Measurements from ENCODE around the gene SEMA5A. TPM values are rescaled to one million over a fixed set of nuclear protein-coding genes. Genes with fewer than 3 reads are reported as not detected.

The SEMA5A gene
- polyA plus RNA-seq, 1 of the 3 experiments (the other 2 are of a cell fraction) = 0.58 TPM

GRCh38 chr5:9187614-9188013, 358.3 kb downstream of the SEMA5A start:
- WGBS (ENCODE audit: low lambda C conversion rate) = 72% methylated on average over 5 of the region's 5 CpGs
- ChIA-PET POLR2A (no interaction called here), CTCF (interaction anchor here (0.6 to 1.3 kb wide), 2 partner anchors 20 to 358 kb away, joined by 3 read pairs; no protein-coding TSS in a partner anchor)
- Histone ChIP-seq H3F3A (replicated peaks; ENCODE audit: insufficient read depth) (no peaks in the 10 kb centered on the region), H3K79me2 (ENCODE audit: insufficient read depth) (no peaks in the 10 kb centered on the region), H3K4me1 (ENCODE audit: control insufficient read depth in 1 of 2, insufficient read depth in 2 of 2, low read depth in 1 of 2, low read length in 1 of 2) (peaks cover 0 to 9% of the 10 kb centered on the region in 2 experiments; a peak in 1 of 4 replicates), H3K9me3 (no peaks in the 10 kb centered on the region), H3K4me3 (ENCODE audit: low read depth in 2 of 2, low read length in 1 of 2) (no peak overlapping the region), H4K20me1 (ENCODE audit: insufficient read depth) (no peaks in the 10 kb centered on the region), H3K27me3 (ENCODE audit: insufficient read depth) (no peaks in the 10 kb centered on the region), H2AFZ (ENCODE audit: low read depth) (peak overlapping the region; percentile 44; the same call in 1 of the 2 replicates), H3K4me2 (no peak overlapping the region), H3K9me2 (no peaks in the 10 kb centered on the region), H3K9ac (no peak overlapping the region), H3K27ac (ENCODE audit: low read depth in 2 of 2, low read length in 1 of 2) (peak overlapping the region in 1 of 2 experiments; percentile 49; a peak in 1 of 4 replicates), H3K36me3 (replicated peaks in 1 of 2; ENCODE audit: control insufficient read depth in 1 of 2, insufficient read depth in 2 of 2, low read length in 1 of 2) (no peaks in the 10 kb centered on the region)
- DNase-seq = no peak
- TF ChIP-seq TEAD4 (IDR thresholded peaks at IDR 0.05; ENCODE audit: borderline replicate concordance, insufficient read depth) = no peak
- TF ChIP-seq, protein P1, sequence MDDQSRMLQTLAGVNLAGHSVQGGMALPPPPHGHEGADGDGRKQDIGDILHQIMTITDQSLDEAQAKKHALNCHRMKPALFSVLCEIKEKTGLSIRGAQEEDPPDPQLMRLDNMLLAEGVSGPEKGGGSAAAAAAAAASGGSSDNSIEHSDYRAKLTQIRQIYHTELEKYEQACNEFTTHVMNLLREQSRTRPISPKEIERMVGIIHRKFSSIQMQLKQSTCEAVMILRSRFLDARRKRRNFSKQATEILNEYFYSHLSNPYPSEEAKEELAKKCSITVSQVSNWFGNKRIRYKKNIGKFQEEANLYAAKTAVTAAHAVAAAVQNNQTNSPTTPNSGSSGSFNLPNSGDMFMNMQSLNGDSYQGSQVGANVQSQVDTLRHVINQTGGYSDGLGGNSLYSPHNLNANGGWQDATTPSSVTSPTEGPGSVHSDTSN (IDR thresholded peaks at IDR 0.05) = no peak
- TF ChIP-seq ZBTB33 (IDR thresholded peaks at IDR 0.05; ENCODE audit: borderline replicate concordance, low read depth) = no peak
- TF ChIP-seq FOSL2 (IDR thresholded peaks at IDR 0.05; ENCODE audit: borderline replicate concordance, low read depth) = no peak
- TF ChIP-seq SMC3 (IDR thresholded peaks at IDR 0.05; ENCODE audit: low read depth, low read length) = no peak
- TF ChIP-seq EP300 (IDR thresholded peaks at IDR 0.05; ENCODE audit: borderline replicate concordance in 1 of 2, low read depth in 1 of 2, low read length in 1 of 2) = no peak
- no peak for TF ChIP-seq TCF12 (IDR thresholded peaks at IDR 0.05)
- no peak for TF ChIP-seq RCOR1 (IDR thresholded peaks at IDR 0.05; ENCODE audit: low read length)
- TF ChIP-seq EZH2phosphoT487 (IDR thresholded peaks at IDR 0.05; ENCODE audit: borderline replicate concordance, low read depth) = no peak
- TF ChIP-seq, protein P2, sequence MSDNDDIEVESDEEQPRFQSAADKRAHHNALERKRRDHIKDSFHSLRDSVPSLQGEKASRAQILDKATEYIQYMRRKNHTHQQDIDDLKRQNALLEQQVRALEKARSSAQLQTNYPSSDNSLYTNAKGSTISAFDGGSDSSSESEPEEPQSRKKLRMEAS (IDR thresholded peaks at IDR 0.05; ENCODE audit: low read depth) = no peak
- TF ChIP-seq IRF3 (IDR thresholded peaks at IDR 0.05; ENCODE audit: low read depth, low read length) = no peak
- no peak for TF ChIP-seq GATA2 (CRISPR knock-in tag; IDR thresholded peaks at IDR 0.05)
- TF ChIP-seq NRF1 (IDR thresholded peaks at IDR 0.05; ENCODE audit: low read depth, low read length) = no peak
- no peak for TF ChIP-seq SIN3A (IDR thresholded peaks at IDR 0.05; ENCODE audit: borderline replicate concordance, low read depth, low read length)
- no peak for TF ChIP-seq YY1 (IDR thresholded peaks at IDR 0.05; ENCODE audit: low read depth)
- TF ChIP-seq RAD21 (IDR thresholded peaks at IDR 0.05; ENCODE audit: low read length) = no peak
- no peak for TF ChIP-seq CTCF (IDR thresholded peaks at IDR 0.05)
- TF ChIP-seq, protein P3, sequence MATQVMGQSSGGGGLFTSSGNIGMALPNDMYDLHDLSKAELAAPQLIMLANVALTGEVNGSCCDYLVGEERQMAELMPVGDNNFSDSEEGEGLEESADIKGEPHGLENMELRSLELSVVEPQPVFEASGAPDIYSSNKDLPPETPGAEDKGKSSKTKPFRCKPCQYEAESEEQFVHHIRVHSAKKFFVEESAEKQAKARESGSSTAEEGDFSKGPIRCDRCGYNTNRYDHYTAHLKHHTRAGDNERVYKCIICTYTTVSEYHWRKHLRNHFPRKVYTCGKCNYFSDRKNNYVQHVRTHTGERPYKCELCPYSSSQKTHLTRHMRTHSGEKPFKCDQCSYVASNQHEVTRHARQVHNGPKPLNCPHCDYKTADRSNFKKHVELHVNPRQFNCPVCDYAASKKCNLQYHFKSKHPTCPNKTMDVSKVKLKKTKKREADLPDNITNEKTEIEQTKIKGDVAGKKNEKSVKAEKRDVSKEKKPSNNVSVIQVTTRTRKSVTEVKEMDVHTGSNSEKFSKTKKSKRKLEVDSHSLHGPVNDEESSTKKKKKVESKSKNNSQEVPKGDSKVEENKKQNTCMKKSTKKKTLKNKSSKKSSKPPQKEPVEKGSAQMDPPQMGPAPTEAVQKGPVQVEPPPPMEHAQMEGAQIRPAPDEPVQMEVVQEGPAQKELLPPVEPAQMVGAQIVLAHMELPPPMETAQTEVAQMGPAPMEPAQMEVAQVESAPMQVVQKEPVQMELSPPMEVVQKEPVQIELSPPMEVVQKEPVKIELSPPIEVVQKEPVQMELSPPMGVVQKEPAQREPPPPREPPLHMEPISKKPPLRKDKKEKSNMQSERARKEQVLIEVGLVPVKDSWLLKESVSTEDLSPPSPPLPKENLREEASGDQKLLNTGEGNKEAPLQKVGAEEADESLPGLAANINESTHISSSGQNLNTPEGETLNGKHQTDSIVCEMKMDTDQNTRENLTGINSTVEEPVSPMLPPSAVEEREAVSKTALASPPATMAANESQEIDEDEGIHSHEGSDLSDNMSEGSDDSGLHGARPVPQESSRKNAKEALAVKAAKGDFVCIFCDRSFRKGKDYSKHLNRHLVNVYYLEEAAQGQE (IDR thresholded peaks at IDR 0.05; ENCODE audit: low read depth, low read length) = no peak
- TF ChIP-seq USF1 (IDR thresholded peaks at IDR 0.05; ENCODE audit: borderline replicate concordance, low read depth) = no peak
